Measurements from ENCODE around the gene PLPPR5. TPM values are rescaled to one million over a fixed set of nuclear protein-coding genes. Genes with fewer than 3 reads are reported as not detected.

The PLPPR5 gene
- total and polyA plus RNA-seq, 10 of the 15 experiments (the other 5 are each of a cell fraction or from before 2014, with no cell fraction given), result under 0.01 to 0.11 (median 0.02) TPM; not detected in 7

DNA sequence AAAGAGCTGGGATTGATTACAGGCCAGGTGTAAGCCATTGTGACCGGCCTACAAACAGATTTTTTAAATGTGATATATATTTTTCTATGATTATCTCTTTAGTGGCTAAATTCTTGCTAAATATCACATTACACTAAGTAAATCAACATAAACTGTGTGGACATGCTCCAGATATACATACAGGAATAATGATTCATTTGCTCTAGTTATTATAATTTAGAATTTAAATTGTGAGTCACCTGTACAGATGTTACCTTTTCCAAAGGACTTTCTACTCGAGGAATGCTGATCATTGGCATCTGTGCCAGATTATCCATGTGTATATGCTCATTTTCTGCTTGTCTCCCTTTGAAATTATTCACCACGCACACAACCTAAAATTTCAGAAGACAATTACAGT lies 90.1 kb downstream of the PLPPR5 start (continued):
- TF ChIP-seq RELB (IDR thresholded peaks at IDR 0.05; ENCODE audit: low read depth) (no peak), EGR1 (IDR thresholded peaks at IDR 0.05; ENCODE audit: borderline replicate concordance in 1 of 2, low read depth in 2 of 2, low read length in 2 of 2) (no peak), EZH2 (IDR thresholded peaks at IDR 0.05; ENCODE audit: borderline replicate concordance, control insufficient read depth, low read depth, low read length) (no peak), SP1 (IDR thresholded peaks at IDR 0.05; ENCODE audit: low read depth, low read length) (no peak), ATF7 (IDR thresholded peaks at IDR 0.05; ENCODE audit: low read depth) (no peak)
- TF ChIP-seq, protein P1, sequence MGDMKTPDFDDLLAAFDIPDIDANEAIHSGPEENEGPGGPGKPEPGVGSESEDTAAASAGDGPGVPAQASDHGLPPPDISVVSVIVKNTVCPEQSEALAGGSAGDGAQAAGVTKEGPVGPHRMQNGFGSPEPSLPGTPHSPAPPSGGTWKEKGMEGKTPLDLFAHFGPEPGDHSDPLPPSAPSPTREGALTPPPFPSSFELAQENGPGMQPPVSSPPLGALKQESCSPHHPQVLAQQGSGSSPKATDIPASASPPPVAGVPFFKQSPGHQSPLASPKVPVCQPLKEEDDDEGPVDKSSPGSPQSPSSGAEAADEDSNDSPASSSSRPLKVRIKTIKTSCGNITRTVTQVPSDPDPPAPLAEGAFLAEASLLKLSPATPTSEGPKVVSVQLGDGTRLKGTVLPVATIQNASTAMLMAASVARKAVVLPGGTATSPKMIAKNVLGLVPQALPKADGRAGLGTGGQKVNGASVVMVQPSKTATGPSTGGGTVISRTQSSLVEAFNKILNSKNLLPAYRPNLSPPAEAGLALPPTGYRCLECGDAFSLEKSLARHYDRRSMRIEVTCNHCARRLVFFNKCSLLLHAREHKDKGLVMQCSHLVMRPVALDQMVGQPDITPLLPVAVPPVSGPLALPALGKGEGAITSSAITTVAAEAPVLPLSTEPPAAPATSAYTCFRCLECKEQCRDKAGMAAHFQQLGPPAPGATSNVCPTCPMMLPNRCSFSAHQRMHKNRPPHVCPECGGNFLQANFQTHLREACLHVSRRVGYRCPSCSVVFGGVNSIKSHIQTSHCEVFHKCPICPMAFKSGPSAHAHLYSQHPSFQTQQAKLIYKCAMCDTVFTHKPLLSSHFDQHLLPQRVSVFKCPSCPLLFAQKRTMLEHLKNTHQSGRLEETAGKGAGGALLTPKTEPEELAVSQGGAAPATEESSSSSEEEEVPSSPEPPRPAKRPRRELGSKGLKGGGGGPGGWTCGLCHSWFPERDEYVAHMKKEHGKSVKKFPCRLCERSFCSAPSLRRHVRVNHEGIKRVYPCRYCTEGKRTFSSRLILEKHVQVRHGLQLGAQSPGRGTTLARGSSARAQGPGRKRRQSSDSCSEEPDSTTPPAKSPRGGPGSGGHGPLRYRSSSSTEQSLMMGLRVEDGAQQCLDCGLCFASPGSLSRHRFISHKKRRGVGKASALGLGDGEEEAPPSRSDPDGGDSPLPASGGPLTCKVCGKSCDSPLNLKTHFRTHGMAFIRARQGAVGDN (IDR thresholded peaks at IDR 0.05), result no peak

DNA sequence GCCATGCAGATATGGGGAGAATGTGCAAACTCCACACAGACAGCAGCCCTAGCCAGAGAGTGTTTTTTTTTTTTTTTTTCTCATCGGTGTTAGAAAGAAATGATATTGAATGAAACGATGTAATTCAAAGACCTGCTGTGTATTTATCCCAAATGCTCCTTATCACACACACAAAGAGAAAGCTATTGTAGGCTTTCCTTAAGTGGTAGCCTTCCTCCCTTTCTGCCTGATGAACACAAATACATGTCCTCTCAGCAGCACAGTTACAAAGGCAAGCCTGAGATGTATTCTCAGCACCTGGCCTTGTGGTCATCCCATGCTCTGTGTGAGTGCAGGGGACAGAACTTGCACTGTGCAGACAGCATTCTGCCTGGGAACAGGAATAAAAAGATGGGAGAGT lies 93.8 kb downstream of the PLPPR5 start:
- CTCF ChIA-PET, result interaction anchor here (0.8 kb wide), 1 partner anchor 68 kb away, joined by 3 read pairs; no protein-coding TSS in a partner anchor
- FAIRE-seq, result no peak
- in situ Hi-C loops (cut with MboI), result no loop called here
- Histone ChIP-seq H3K9me3 (replicated peaks; ENCODE audit: control insufficient read depth, insufficient read depth, low read length) (no peaks in the 10 kb centered on the region), H3K79me2 (ENCODE audit: control insufficient read depth, insufficient read depth, low read length) (no peaks in the 10 kb centered on the region), H3K4me2 (ENCODE audit: control insufficient read depth, insufficient read depth) (no peak overlapping the region), H3K27ac (ENCODE audit: control insufficient read depth, insufficient read depth) (no peak overlapping the region), H3K4me1 (ENCODE audit: control insufficient read depth, insufficient read depth, low read length) (no peaks in the 10 kb centered on the region), H2AFZ (ENCODE audit: control insufficient read depth, low read depth, low read length) (no peak overlapping the region), H3K4me3 (no peak overlapping the region), H3K36me3 (ENCODE audit: control insufficient read depth in 2 of 2, insufficient read depth in 2 of 2, low read length in 1 of 2) (no peaks in the 10 kb centered on the region), H3K9ac (ENCODE audit: control insufficient read depth, insufficient read depth, low read length) (no peak overlapping the region), H3K27me3 (replicated peaks in 1 of 2; ENCODE audit: control insufficient read depth in 2 of 2, insufficient read depth in 2 of 2, low read length in 1 of 2) (no peaks in the 10 kb centered on the region), H4K20me1 (ENCODE audit: control insufficient read depth, insufficient read depth) (no peaks in the 10 kb centered on the region)
- WGBS (ENCODE audit: insufficient coverage, insufficient replicate concordance, low lambda C conversion rate, missing lambda C conversion rate), result 14% methylated on average over 1 of the region's 2 CpGs
- ATAC-seq, result no peak
- no TSS peak for BruUV-seq (replicated peaks)
- no peak for DNase-seq (ENCODE audit: low read depth, low spot score)
- intact Hi-C loops (cut with micrococcal nuclease; ENCODE audit: unreplicated experiment), result no loop called here
- POLR2A ChIA-PET, result no interaction called here
- RAD21 ChIA-PET (ENCODE audit: unreplicated experiment), result no interaction called here
- SMC1A ChIA-PET (ENCODE audit: uncharacterized antibody, unreplicated experiment), result no interaction called here
- TF ChIP-seq RAD51 (IDR thresholded peaks at IDR 0.05) (no peak), HSF1 (IDR thresholded peaks at IDR 0.05; ENCODE audit: low read depth, low read length) (no peak), CEBPZ (IDR thresholded peaks at IDR 0.05; ENCODE audit: low read depth, low read length) (no peak), ZNF622 (IDR thresholded peaks at IDR 0.05) (no peak), ZNF384 (IDR thresholded peaks at IDR 0.05; ENCODE audit: borderline replicate concordance, low read depth, low read length) (no peak), SREBF2 (IDR thresholded peaks at IDR 0.05; ENCODE audit: low read length) (no peak), ESRRA (IDR thresholded peaks at IDR 0.05; ENCODE audit: low read length) (no peak)

Data from GM12878 (cell line).